CD4-positive, alpha-beta T cell treated with Interleukin-12 subunit alpha and Interleukin-12 subunit beta, for 1 hour (primary cell): ENCODE measurements around the gene CSNK1A1.
"Not testable (repeated sequence)": the region's sequence is repeated elsewhere in the genome, so short reads cannot be mapped to it uniquely, and the experiment has no call there.

Experiments
- DNase-seq: peaks from one replicate; pipeline ENCODE4 v3.0.0-alpha.2; 2020

CSNK1A1 gene

GRCh38 chr5:149551227-149552037 is at the start of gene CSNK1A1:
TSS of gene CSNK1A1 (minus strand) at chr5:149551439. CDS start at chr5:149550964, 475 bp downstream.
- DNase-seq, result peak; percentile 99

- DNase-seq, result no peak
Observed at GRCh38 chr5:149600932-149601331, 49.7 kb upstream of the CSNK1A1 start.

DNA sequence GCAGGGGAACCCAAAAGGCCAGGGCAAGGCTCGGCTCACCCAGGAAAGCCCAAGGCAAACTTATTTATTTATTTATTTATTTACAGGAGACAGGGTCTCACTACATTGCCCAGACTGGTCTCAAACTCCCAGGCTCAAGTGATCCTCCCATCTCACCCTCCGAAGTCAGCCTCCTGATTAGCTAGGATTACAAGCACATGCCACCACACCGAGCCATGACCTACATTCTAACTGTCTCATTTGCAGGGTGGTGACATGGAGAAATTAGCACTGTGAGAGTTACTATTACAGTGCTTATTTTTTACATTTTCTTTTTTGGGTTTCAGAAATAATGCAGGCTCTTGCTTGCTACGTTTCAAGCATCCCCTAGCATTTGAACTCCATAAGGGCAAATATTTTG is 48.1 kb upstream of the CSNK1A1 start:
- no peak for DNase-seq

DNA sequence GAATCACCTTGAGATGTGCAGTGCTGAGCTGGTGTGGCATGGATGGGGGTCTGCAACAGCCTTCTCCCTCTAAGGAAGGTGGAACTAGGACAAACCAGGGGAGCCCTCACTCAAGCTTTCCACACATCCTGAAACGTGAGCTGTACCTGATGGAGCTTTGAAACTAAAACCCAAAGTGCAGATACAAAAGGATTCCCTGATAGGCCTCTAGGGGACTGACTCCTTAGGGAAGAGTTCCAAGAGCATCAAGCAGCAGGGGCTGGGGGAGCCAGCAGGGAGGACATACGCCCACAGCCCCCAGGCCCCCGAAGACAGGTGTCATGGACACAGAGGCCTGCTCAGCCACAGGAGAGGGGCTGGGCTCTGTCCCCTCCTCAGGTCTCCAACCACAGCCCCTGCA is 47.7 kb upstream of the CSNK1A1 start:
- no peak for DNase-seq

- DNase-seq, result not testable (repeated sequence)
Observed at GRCh38 chr5:149598234-149598633, 47.0 kb upstream of the CSNK1A1 start.

- no peak for DNase-seq
Observed at GRCh38 chr5:149597618-149598017, 46.4 kb upstream of the CSNK1A1 start.

DNA sequence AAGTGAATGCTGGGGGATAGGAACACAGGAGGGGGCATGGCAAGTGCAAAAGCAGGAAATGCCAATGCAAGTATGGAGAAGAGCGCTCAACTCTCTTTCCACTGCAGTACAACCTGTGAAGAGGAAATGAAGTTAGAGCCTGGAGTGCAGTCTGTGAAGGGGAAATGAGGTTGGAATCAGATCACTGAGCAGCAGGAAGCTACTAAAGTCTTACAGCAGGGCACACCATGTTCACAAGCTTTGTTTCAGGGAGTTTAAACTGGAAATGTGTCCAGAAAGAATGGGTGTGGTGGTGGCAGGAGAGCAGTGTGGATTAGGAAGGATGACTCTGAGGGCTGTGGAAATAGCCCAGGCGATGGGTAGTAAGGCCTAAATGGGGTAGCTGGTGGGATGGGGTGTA is 45.5 kb upstream of the CSNK1A1 start:
- no peak for DNase-seq

GRCh38 chr5:149595105-149595504 is 43.9 kb upstream of the CSNK1A1 start:
- DNase-seq, result not testable (repeated sequence)

- no peak for DNase-seq
Observed at GRCh38 chr5:149594206-149594895, 43.1 kb upstream of the CSNK1A1 start.

DNA sequence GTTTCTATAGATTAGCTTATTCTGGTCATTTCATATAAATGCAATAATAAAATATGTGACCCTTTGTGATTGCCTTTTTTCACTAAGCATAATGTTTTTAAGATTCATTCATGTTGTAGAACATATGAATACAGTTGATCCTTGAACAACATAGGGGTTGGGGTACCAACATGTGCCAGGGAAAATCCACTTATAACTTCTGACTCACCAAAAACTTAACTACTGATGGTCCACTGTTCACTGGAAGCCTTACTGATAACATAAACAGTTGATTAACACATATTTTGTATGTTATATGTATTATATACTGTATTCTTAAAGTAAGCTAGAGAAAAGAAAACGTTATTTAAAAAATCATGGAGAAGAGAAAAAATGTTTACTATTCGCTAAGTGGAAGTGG is 42.1 kb upstream of the CSNK1A1 start:
- DNase-seq, result no peak

- DNase-seq, result no peak
Observed at GRCh38 chr5:149588936-149589335, 37.7 kb upstream of the CSNK1A1 start.

DNA sequence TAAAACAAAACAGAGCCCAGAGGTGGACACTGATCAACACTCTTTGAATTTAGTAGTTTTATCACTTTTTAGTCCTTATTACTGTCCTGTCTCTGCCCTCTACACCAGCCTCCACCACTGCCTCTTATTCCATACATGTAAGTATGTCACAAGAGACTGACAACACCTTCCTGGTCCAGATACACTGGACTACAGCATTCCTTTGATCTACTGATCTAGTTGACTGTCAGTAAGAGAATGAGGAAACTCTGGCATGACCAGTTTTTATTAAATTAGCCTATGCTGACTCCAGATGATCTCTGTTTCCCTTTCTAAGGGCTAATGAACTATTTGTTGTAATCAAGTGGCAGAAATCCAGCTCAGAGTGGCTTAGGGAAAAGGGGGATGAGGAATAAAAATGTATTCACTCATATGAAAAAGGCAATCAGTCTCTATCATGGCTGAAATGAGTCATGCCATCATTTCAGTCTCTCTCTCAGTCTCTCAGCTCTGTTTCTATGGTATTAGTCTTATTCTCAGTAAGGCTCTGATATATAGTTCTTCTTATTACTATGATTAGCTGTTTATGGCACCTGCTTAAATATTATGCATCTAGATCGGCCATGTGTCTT is 35.6 kb upstream of the CSNK1A1 start:
- DNase-seq, result no peak

GRCh38 chr5:149585910-149586309 is 34.7 kb upstream of the CSNK1A1 start:
- no peak for DNase-seq

DNA sequence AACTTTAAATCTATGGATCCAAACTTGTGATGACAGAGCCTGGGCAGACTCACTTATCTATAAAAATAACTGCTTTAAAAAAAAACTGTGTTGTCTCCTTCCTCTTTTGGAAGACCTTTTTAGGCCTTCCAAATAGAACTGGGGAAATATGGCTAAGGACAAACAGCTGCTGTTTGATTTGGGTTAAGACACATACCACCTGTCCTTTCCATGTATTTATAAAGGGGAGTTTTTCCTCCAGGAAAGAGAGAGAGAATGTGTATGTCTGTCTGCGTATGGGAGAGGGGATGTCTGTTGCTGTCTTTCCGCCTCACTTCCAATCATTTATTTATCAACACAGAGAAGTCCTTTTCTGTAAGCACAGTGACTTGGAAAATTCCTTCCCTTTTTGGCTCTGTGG is 32.9 kb upstream of the CSNK1A1 start:
- DNase-seq, result no peak

- DNase-seq, result no peak
Observed at GRCh38 chr5:149583394-149583793, 32.2 kb upstream of the CSNK1A1 start.

DNA sequence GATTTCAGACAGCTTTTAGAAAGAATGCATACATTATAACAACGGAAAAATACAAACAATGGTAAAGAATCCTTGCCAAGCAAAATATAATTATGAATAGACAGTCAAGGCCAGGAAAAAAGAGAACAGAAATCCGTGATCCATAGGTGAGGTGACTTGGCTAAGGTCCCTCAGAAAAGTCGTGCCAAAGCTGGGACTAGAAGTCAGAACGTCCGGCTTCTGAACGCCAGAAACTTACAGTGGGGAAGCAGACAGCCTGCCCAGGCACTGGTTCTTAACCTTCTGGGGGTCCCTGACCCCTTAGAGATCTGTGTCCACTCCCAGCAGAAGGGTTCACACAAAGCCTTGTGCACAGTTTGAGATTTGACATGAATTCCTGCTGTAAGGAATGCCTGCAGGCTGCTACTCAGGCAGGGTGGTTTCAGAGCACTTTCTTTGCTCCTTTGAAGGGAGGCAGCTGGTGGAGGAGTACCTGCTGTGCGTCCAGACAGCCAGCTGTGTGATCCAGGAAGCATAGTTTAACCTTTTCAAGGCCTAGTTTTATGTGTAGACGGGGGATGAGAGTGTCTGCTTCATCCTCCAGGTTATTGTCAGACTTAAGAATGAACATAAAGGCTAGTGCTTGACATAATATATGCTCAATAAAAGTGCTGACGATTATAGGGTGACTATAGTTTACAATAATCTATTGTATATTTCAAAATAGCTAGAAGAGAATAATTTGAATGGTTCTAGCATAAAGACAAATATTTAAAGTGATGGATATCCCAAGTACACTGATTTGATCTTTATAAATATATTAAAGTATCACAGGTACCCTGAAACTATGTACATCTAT is 30.9 kb upstream of the CSNK1A1 start:
- DNase-seq, result no peak

- peak; percentile 22 for DNase-seq
Observed at GRCh38 chr5:149581192-149581861, 30.1 kb upstream of the CSNK1A1 start, which contains the start of gene ARHGEF37. TSS of gene ARHGEF37 (plus strand) at chr5:149581498. CDS start at chr5:149597770, 16,272 bp downstream.

DNA sequence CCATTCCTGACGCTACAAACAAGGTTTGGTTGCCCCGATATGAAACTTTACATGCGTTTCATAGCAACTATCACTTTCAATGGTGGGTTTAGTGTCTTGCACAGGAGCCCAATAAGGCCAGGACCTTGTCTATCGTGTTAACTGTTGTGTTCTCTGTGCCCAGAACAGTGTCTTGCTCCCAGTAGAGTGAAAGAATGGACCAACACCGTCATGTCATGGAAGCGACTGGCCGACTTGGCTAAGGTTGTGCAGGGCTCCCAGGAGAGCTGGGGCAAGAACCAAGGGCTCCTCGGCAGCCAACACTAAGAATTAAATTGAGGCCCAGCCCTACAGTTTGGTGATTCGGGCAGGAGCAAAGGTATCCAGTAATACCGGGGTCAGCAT is 29.6 kb upstream of the CSNK1A1 start:
- no peak for DNase-seq

- no peak for DNase-seq
Observed at GRCh38 chr5:149578896-149579295, 27.7 kb upstream of the CSNK1A1 start.

- peak; percentile 12 for DNase-seq
Observed at GRCh38 chr5:149576021-149576420, 24.8 kb upstream of the CSNK1A1 start.

DNA sequence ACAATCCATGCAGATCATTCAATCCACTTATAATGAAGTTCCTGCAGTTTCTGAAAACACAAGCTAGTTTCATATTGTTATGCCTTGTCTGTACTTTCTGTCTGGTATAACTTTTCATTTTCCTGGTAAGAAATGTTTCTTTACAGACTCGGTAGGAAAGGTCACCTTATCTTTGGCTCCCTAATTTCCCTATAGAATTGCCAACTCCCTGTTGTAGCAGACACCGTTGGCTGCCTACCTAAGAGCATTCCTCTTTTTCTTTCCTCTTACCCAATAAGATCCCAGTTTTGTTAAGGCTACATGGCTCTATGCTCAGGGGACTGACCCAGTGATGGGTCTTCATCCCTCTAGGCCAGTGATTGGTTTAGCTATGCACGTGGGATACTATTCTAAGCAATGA is 23.9 kb upstream of the CSNK1A1 start:
- no peak for DNase-seq

- DNase-seq, result no peak
Observed at GRCh38 chr5:149572576-149573231, 21.5 kb upstream of the CSNK1A1 start.
